HEK293T (cell line): ENCODE data around the gene HS3ST3B1.

Experiments used
- CTCF ChIA-PET: fragments of 350-600 bp; formaldehyde crosslinking; extraction: SDS; loops from one replicate; lab custom pipeline; 2021; ENCODE audit warnings: antibody characterized with exemption, inconsistent platforms; lab: Yijun Ruan, JAX
- POLR2A ChIA-PET: fragments of 350-600 bp; formaldehyde crosslinking; extraction: SDS; loops from one replicate; lab custom pipeline; 2020; ENCODE audit warnings: antibody characterized with exemption, inconsistent platforms; lab: Yijun Ruan, JAX
- DNase-seq: peaks from one replicate; pipeline ENCODE4 v3.0.0; 2012; ENCODE audit warnings: mixed read lengths; ENCODE audit errors: extremely low spot score
- ARNT ChIP-seq: fragments of 450-650 bp; IDR thresholded peaks from 2 replicates; pipeline ENCODE4 v1.6.1; 2017; ENCODE audit warnings: mild to moderate bottlenecking
- BHLHE40 ChIP-seq: fragments of 450-650 bp; IDR thresholded peaks from 2 replicates; pipeline ENCODE4 v1.6.1; 2016; ENCODE audit warnings: mild to moderate bottlenecking, moderate library complexity, borderline replicate concordance
- CTBP1 ChIP-seq: fragments of 450-650 bp; IDR thresholded peaks from 2 replicates; pipeline ENCODE4 v1.6.1; 2016; ENCODE audit warnings: borderline replicate concordance
- ELF4 ChIP-seq: fragments of 450-650 bp; IDR thresholded peaks from 2 replicates; pipeline ENCODE4 v1.6.1; 2017; ENCODE audit warnings: antibody characterized with exemption
- FOXA1 ChIP-seq: fragments of 450-650 bp; IDR thresholded peaks from 2 replicates; pipeline ENCODE4 v1.6.1; 2016; ENCODE audit warnings: mild to moderate bottlenecking
- FOXK2 ChIP-seq: fragments of 450-650 bp; IDR thresholded peaks from 2 replicates; pipeline ENCODE4 v1.6.1; 2016; ENCODE audit warnings: mild to moderate bottlenecking
- FOXM1 ChIP-seq: fragments of 450-650 bp; IDR thresholded peaks from 2 replicates; pipeline ENCODE4 v1.6.1; 2017; ENCODE audit warnings: mild to moderate bottlenecking, borderline replicate concordance
- HDGF ChIP-seq: fragments of 450-650 bp; IDR thresholded peaks from 2 replicates; pipeline ENCODE4 v1.6.1; 2017; ENCODE audit warnings: antibody characterized with exemption, borderline replicate concordance
- L3MBTL2 ChIP-seq: fragments of 450-650 bp; conservative IDR thresholded peaks from 2 replicates; pipeline ENCODE4 v1.6.1; 2016; ENCODE audit warnings: mild to moderate bottlenecking
- LEF1 ChIP-seq: fragments of 450-650 bp; IDR thresholded peaks from 2 replicates; pipeline ENCODE4 v1.6.1; 2017; ENCODE audit warnings: mild to moderate bottlenecking, borderline replicate concordance
- NFRKB ChIP-seq: fragments of 450-650 bp; IDR thresholded peaks from 2 replicates; pipeline ENCODE4 v1.6.1; 2016; ENCODE audit warnings: mild to moderate bottlenecking, moderate library complexity
- SP1 ChIP-seq: fragments of 450-650 bp; IDR thresholded peaks from 2 replicates; pipeline ENCODE4 v1.6.1; 2017
- SUZ12 ChIP-seq: fragments of 450-650 bp; IDR thresholded peaks from 2 replicates; pipeline ENCODE4 v1.6.1; 2016; ENCODE audit warnings: mild to moderate bottlenecking
- TARDBP ChIP-seq: fragments of 450-650 bp; IDR thresholded peaks from 2 replicates; pipeline ENCODE4 v1.6.1; 2016
- ZNF384 ChIP-seq: fragments of 450-650 bp; IDR thresholded peaks from 2 replicates; pipeline ENCODE4 v1.6.1; 2016
- TF ChIP-seq, protein P1 (sequence below): fragments of 450-650 bp; IDR thresholded peaks from 2 replicates; pipeline ENCODE4 v1.6.1; 2016

HS3ST3B1 gene

GRCh38 chr17:14323522-14323981 lies 22.7 kb downstream of the HS3ST3B1 start:
- DNase-seq, result no peak
- POLR2A ChIA-PET, result interaction anchor here (1.3 kb wide), 1 partner anchor 15 kb away, joined by 6 read pairs; no protein-coding TSS in a partner anchor
- no peak for TF ChIP-seq SUZ12
- no peak for TF ChIP-seq ELF4
- TF ChIP-seq, protein P1, sequence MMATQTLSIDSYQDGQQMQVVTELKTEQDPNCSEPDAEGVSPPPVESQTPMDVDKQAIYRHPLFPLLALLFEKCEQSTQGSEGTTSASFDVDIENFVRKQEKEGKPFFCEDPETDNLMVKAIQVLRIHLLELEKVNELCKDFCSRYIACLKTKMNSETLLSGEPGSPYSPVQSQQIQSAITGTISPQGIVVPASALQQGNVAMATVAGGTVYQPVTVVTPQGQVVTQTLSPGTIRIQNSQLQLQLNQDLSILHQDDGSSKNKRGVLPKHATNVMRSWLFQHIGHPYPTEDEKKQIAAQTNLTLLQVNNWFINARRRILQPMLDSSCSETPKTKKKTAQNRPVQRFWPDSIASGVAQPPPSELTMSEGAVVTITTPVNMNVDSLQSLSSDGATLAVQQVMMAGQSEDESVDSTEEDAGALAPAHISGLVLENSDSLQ, result no peak
- no peak for TF ChIP-seq ZNF384
- no peak for TF ChIP-seq HDGF
- TF ChIP-seq FOXM1, result no peak
- TF ChIP-seq FOXK2, result no peak
- CTCF ChIA-PET, result interaction anchor here (0.7 kb wide), 1 partner anchor 1581 kb away, joined by 3 read pairs; no protein-coding TSS in a partner anchor

- TF ChIP-seq, protein P1, result no peak
- TF ChIP-seq SUZ12 (no peak), CTBP1 (no peak), TARDBP (no peak), ZNF384 (no peak), NFRKB (no peak), ARNT (no peak), SP1 (no peak), HDGF (no peak), LEF1 (no peak), FOXK2 (no peak), BHLHE40 (no peak), FOXM1 (no peak), ELF4 (no peak), L3MBTL2 (no peak), FOXA1 (no peak)
- DNase-seq, result no peak
- POLR2A ChIA-PET, result no interaction called here
- CTCF ChIA-PET, result no interaction called here
Measured at GRCh38 chr17:14325618-14326167, 24.8 kb downstream of the HS3ST3B1 start.

- ChIA-PET CTCF (no interaction called here), POLR2A (interaction anchor here (1.8 kb wide), 1 partner anchor 29 kb away, joined by 4 read pairs; the partner anchor contains the start of gene HS3ST3B1)
- no peak for DNase-seq
- TF ChIP-seq SP1 (no peak), ARNT (no peak), BHLHE40 (no peak), TARDBP (no peak), NFRKB (no peak), L3MBTL2 (no peak), HDGF (no peak), FOXA1 (no peak), ZNF384 (no peak), ELF4 (no peak), FOXM1 (no peak), SUZ12 (no peak), FOXK2 (no peak), LEF1 (no peak), CTBP1 (no peak)
- TF ChIP-seq, protein P1, result no peak
Measured at GRCh38 chr17:14329900-14330491, 29.1 kb downstream of the HS3ST3B1 start.

GRCh38 chr17:14330492-14330962 lies 29.6 kb downstream of the HS3ST3B1 start:
- no peak for DNase-seq
- TF ChIP-seq FOXA1, result no peak
- TF ChIP-seq BHLHE40, result no peak
- TF ChIP-seq ARNT, result no peak
- TF ChIP-seq, protein P1, result no peak
- TF ChIP-seq NFRKB, result no peak
- TF ChIP-seq SUZ12, result no peak
- no peak for TF ChIP-seq L3MBTL2
- no peak for TF ChIP-seq FOXM1
- no peak for TF ChIP-seq SP1
- no peak for TF ChIP-seq ELF4
- TF ChIP-seq ZNF384, result no peak
- TF ChIP-seq LEF1, result no peak
- TF ChIP-seq FOXK2, result no peak
- no peak for TF ChIP-seq HDGF
- TF ChIP-seq CTBP1, result no peak
- TF ChIP-seq TARDBP, result no peak
- ChIA-PET POLR2A (no interaction called here), CTCF (interaction anchor here (1.5 kb wide), 1 partner anchor 28 kb away, joined by 4 read pairs; no protein-coding TSS in a partner anchor)

DNA sequence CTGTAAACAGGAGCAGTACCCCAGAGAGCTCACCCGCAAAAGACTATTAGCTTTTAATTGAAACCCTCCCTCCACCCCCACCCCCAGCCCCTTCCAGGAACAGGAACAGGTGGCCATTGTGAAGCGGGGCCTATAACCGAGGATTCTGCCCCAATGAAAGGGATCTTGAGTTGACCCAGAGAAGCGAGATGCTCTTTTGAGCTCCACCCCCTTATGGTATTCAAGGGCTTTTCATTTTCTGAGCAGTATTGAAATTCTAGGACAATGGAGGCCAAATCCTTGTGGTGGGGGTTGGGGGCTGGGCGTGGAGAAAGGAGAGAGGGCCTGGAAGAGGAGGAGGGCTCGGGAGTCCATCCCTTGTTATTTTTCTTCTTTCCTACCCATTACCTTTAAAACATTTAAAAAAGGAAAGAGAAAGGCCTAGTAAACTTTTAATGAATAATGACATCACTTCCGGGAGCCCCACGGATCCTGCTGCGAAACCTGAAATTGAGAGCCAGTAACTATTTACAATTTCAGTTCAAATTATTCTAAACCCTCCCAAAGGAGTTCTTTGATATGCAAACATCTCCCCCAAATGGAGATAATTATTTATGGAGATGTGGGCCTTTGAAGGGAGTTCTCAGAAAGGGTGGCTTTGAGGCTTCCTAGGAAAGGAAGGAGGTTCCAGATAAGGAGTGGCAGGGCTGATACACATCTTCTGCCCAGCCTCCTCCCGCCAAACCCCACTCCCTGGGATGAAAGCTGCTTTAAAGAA lies 30.5 kb downstream of the HS3ST3B1 start:
- ChIA-PET CTCF (interaction anchor here (1.5 kb wide), 1 partner anchor 29 kb away, joined by 4 read pairs; no protein-coding TSS in a partner anchor), POLR2A (no interaction called here)
- TF ChIP-seq, protein P1, result no peak
- TF ChIP-seq FOXM1 (no peak), SUZ12 (no peak), SP1 (no peak), ARNT (no peak), L3MBTL2 (no peak), TARDBP (no peak), FOXA1 (no peak), CTBP1 (no peak), HDGF (no peak), BHLHE40 (no peak), ZNF384 (no peak), ELF4 (no peak), LEF1 (no peak), FOXK2 (no peak), NFRKB (no peak)

More for the DNA sequence above, 30.5 kb downstream of the HS3ST3B1 start:
- no peak for DNase-seq
